Measurements from ENCODE around the gene PTOV1. TPM values are rescaled to one million over a fixed set of nuclear protein-coding genes. Genes with fewer than 3 reads are reported as not detected.

PTOV1 gene
- total and polyA plus RNA-seq, 10 of the 15 experiments (the other 5 are each of a cell fraction or from before 2014, with no cell fraction given) = 3.2 to 83.5 (median 22.3) TPM

DNA sequence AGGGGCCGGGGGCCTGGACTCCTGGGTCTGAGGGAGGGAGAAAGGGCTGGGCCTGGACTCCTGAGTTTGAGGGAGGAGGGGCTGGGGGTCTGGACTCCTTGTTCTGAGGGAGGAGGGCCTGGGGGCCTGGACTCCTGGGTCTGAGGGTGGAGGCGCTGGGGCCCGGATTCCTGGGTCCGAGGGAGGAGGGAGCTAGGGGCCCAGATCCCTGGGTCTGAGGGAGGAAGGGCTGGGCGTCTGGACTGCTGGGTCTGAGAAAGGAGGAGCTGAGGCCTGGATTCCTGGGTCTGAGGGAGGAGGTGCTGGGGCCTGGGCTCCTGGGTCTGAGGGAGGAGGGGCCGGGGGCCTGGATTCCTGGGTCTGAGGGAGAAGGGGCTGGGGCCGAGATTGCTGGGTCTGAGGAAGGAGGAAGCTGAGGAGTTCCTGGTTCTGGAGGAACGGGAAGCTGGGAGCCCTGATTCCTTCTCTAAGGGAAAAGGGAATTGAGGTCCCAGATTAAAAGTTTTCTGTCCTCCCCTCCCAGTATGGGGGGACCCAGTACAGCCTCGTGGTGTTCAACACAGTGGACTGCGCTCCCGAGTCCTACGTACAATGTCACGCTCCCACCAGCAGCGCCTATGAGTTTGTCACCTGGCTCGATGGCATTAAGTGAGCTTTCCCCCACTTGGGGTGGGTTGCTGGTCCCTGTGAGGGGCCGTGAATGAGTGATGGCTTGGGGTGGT, 32.1 kb upstream of the PTOV1 start:
- no peak for FAIRE-seq
- no peak for DNase-seq (ENCODE audit: low read depth, low spot score)
- Histone ChIP-seq H2AFZ (ENCODE audit: control insufficient read depth, low read depth, low read length) (peak overlapping the region; percentile 98), H3K79me2 (ENCODE audit: control insufficient read depth, insufficient read depth, low read length) (peaks cover 28% of the 10 kb centered on the region), H3K4me1 (ENCODE audit: control insufficient read depth, insufficient read depth, low read length) (peaks cover 10% of the 10 kb centered on the region), H3K9me3 (replicated peaks; ENCODE audit: control insufficient read depth, insufficient read depth, low read length) (no peaks in the 10 kb centered on the region), H3K4me3 (peak overlapping the region; percentile 96), H3K27ac (ENCODE audit: control insufficient read depth, insufficient read depth) (peak overlapping the region; percentile 97), H3K9ac (ENCODE audit: control insufficient read depth, insufficient read depth, low read length) (peak overlapping the region; percentile 92), H4K20me1 (ENCODE audit: control insufficient read depth, insufficient read depth) (no peaks in the 10 kb centered on the region), H3K36me3 (ENCODE audit: control insufficient read depth in 2 of 2, insufficient read depth in 2 of 2, low read length in 1 of 2) (peaks cover 0 to 14% of the 10 kb centered on the region in 2 experiments; a peak in 2 of 4 replicates), H3K27me3 (replicated peaks in 1 of 2; ENCODE audit: control insufficient read depth in 2 of 2, insufficient read depth in 2 of 2, low read length in 1 of 2) (no peaks in the 10 kb centered on the region), H3K4me2 (ENCODE audit: control insufficient read depth, insufficient read depth) (peak overlapping the region; percentile 60)
- in situ Hi-C loops (cut with MboI) = no loop called here
- ChIA-PET CTCF (interaction anchor here (0.7 to 1.8 kb wide), 3 partner anchors 27 to 50 kb away, joined by 3 to 6 read pairs (median 5); no protein-coding TSS in a partner anchor), RAD21 (ENCODE audit: unreplicated experiment) (interaction anchor here (1.0 to 1.7 kb wide), 2 partner anchors 50 to 79 kb away, joined by 3 to 10 read pairs; no protein-coding TSS in a partner anchor), POLR2A (interaction anchor here (0.6 to 2.7 kb wide), 11 partner anchors 13 to 1490 kb away, joined by 3 to 11 read pairs (median 3); partner anchors contain the start of genes AKT1S1, AP2A1, PTOV1 and TBC1D17), SMC1A (ENCODE audit: uncharacterized antibody, unreplicated experiment) (interaction anchor here (1.1 to 1.7 kb wide), 4 partner anchors 25 to 57 kb away, joined by 3 to 4 read pairs (median 4); partner anchors contain the start of gene AP2A1)
- no peak for ATAC-seq
- WGBS (ENCODE audit: insufficient coverage, insufficient replicate concordance, low lambda C conversion rate, missing lambda C conversion rate) = 51% methylated on average over 12 of the region's 16 CpGs
- TSS peak; percentile 69 for BruUV-seq (replicated peaks)
- intact Hi-C loops (cut with micrococcal nuclease; ENCODE audit: unreplicated experiment) = no loop called here
- TF ChIP-seq, protein P1, sequence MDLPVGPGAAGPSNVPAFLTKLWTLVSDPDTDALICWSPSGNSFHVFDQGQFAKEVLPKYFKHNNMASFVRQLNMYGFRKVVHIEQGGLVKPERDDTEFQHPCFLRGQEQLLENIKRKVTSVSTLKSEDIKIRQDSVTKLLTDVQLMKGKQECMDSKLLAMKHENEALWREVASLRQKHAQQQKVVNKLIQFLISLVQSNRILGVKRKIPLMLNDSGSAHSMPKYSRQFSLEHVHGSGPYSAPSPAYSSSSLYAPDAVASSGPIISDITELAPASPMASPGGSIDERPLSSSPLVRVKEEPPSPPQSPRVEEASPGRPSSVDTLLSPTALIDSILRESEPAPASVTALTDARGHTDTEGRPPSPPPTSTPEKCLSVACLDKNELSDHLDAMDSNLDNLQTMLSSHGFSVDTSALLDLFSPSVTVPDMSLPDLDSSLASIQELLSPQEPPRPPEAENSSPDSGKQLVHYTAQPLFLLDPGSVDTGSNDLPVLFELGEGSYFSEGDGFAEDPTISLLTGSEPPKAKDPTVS (IDR thresholded peaks at IDR 0.05; ENCODE audit: low read depth, low read length) = no peak
- TF ChIP-seq RAD21 (IDR thresholded peaks at IDR 0.05; ENCODE audit: insufficient read depth, low read depth, low read length) (no peak), ZNF274 (IDR thresholded peaks at IDR 0.05; ENCODE audit: insufficient read depth, insufficient read length) (no peak), TCF7 (IDR thresholded peaks at IDR 0.05; ENCODE audit: borderline replicate concordance) (no peak), ZNF384 (IDR thresholded peaks at IDR 0.05; ENCODE audit: borderline replicate concordance, low read depth, low read length) (no peak), PAX5 (IDR thresholded peaks at IDR 0.05; ENCODE audit: borderline replicate concordance, low read depth, low read length) (no peak), RUNX3 (IDR thresholded peaks at IDR 0.05; ENCODE audit: low read length) (no peak), MYB (IDR thresholded peaks at IDR 0.05; ENCODE audit: borderline replicate concordance, low read depth, low read length) (no peak), GATAD2B (conservative IDR thresholded peaks at IDR 0.05; ENCODE audit: low read depth) (no peak), POLR2AphosphoS5 (IDR thresholded peaks at IDR 0.05; ENCODE audit: low read length) (no peak)
- TF ChIP-seq, protein P2, sequence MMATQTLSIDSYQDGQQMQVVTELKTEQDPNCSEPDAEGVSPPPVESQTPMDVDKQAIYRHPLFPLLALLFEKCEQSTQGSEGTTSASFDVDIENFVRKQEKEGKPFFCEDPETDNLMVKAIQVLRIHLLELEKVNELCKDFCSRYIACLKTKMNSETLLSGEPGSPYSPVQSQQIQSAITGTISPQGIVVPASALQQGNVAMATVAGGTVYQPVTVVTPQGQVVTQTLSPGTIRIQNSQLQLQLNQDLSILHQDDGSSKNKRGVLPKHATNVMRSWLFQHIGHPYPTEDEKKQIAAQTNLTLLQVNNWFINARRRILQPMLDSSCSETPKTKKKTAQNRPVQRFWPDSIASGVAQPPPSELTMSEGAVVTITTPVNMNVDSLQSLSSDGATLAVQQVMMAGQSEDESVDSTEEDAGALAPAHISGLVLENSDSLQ (IDR thresholded peaks at IDR 0.05) = no peak
- TF ChIP-seq, protein P3, sequence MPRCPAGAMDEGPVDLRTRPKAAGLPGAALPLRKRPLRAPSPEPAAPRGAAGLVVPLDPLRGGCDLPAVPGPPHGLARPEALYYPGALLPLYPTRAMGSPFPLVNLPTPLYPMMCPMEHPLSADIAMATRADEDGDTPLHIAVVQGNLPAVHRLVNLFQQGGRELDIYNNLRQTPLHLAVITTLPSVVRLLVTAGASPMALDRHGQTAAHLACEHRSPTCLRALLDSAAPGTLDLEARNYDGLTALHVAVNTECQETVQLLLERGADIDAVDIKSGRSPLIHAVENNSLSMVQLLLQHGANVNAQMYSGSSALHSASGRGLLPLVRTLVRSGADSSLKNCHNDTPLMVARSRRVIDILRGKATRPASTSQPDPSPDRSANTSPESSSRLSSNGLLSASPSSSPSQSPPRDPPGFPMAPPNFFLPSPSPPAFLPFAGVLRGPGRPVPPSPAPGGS (IDR thresholded peaks at IDR 0.05; ENCODE audit: borderline replicate concordance, insufficient read depth, low read depth, low read length, poor library complexity, severe bottlenecking) = no peak
- TF ChIP-seq, protein P4, sequence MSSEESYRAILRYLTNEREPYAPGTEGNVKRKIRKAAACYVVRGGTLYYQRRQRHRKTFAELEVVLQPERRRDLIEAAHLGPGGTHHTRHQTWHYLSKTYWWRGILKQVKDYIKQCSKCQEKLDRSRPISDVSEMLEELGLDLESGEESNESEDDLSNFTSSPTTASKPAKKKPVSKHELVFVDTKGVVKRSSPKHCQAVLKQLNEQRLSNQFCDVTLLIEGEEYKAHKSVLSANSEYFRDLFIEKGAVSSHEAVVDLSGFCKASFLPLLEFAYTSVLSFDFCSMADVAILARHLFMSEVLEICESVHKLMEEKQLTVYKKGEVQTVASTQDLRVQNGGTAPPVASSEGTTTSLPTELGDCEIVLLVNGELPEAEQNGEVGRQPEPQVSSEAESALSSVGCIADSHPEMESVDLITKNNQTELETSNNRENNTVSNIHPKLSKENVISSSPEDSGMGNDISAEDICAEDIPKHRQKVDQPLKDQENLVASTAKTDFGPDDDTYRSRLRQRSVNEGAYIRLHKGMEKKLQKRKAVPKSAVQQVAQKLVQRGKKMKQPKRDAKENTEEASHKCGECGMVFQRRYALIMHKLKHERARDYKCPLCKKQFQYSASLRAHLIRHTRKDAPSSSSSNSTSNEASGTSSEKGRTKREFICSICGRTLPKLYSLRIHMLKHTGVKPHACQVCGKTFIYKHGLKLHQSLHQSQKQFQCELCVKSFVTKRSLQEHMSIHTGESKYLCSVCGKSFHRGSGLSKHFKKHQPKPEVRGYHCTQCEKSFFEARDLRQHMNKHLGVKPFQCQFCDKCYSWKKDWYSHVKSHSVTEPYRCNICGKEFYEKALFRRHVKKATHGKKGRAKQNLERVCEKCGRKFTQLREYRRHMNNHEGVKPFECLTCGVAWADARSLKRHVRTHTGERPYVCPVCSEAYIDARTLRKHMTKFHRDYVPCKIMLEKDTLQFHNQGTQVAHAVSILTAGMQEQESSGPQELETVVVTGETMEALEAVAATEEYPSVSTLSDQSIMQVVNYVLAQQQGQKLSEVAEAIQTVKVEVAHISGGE (CRISPR knock-in tag; IDR thresholded peaks at IDR 0.05) = no peak

All from GM12878 (cell line).